Measurements from ENCODE around the gene ITCH.
"Not testable (repeated sequence)": the region's sequence is repeated elsewhere in the genome, so short reads cannot be mapped to it uniquely, and the experiment has no call there.

Gene ITCH

GRCh38 chr20:34362502-34363061 is 491 bp upstream of the ITCH start:
- H3K4me1 Mint-ChIP-seq, result peaks cover 40% of the 10 kb centered on the region
- H3K9me3 Mint-ChIP-seq, result no peaks in the 10 kb centered on the region
- H3K27ac Mint-ChIP-seq, result peak overlapping the region; percentile 100
- H3K27me3 Mint-ChIP-seq, result no peaks in the 10 kb centered on the region
- H3K4me3 Mint-ChIP-seq, result peak overlapping the region; percentile 100
- DNase-seq (no peak), ATAC-seq (no peak)
- H3K36me3 Mint-ChIP-seq (ENCODE audit: low read depth), result peaks cover 19% of the 10 kb centered on the region

DNA sequence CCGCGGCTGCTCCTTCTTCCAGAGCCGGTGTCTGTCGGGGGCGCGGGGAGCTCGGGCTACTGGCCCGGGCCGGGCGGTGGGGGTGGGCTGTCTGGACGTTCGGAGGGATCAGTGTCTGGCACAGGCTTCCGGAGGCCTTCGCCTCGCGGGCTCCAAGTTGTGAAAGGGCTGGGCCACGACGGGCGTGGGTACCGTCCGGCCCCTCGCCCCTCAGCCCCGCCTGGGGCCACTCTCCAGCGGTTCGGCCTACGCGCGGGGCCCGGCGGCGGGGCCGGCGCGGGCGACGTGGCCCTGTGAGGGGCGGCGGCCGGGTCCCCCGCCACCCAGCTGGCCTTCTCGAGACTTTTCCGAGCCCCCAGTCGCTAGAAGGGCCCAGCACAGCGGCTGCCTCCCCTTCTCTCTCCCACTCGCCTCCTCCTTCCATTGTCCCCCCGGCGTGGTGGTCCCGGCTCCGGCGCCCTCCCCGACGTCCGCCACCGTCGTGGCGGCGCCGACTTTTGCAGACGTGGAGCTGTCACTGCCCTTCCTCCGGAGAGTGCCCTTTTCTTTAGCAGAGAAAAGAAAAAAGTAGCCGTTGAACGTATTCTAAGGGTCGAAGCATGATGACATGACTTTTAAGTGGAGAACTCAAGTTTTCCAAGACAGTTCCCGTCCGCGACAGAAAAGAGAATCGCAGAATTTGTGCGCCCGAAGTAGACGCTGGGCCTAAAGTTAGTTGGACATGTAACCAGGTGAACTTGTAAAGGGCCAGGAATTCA is 571 bp downstream of the ITCH start:
- no peaks in the 10 kb centered on the region for H3K27me3 Mint-ChIP-seq
- H3K9me3 Mint-ChIP-seq, result no peaks in the 10 kb centered on the region
- DNase-seq (peak; percentile 44), ATAC-seq (peak; percentile 52)
- H3K4me3 Mint-ChIP-seq, result peak overlapping the region; percentile 100
- peaks cover 23% of the 10 kb centered on the region for H3K36me3 Mint-ChIP-seq (ENCODE audit: low read depth)
- peaks cover 49% of the 10 kb centered on the region for H3K4me1 Mint-ChIP-seq
- peak overlapping the region; percentile 100 for H3K27ac Mint-ChIP-seq

DNA sequence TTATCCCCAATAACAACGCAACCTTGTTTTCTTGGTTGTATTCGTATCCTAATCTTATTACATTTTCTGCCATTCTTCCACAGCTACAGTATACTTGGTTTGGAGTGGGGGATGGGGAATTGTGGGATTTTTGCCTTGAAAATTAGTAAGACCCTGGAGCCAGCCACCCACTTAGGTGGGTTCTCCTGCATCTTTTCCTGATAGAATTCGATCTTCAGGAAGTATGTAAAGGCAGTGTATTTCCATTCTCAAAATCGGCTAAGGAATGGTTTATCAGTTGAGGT is 1.1 kb downstream of the ITCH start:
- H3K27me3 Mint-ChIP-seq, result no peaks in the 10 kb centered on the region
- DNase-seq, result no peak
- H3K27ac Mint-ChIP-seq, result peak overlapping the region; percentile 88
- H3K4me3 Mint-ChIP-seq, result peak overlapping the region; percentile 100
- no peak for ATAC-seq
- H3K9me3 Mint-ChIP-seq, result no peaks in the 10 kb centered on the region
- peaks cover 55% of the 10 kb centered on the region for H3K4me1 Mint-ChIP-seq
- peaks cover 28% of the 10 kb centered on the region for H3K36me3 Mint-ChIP-seq (ENCODE audit: low read depth)

DNA sequence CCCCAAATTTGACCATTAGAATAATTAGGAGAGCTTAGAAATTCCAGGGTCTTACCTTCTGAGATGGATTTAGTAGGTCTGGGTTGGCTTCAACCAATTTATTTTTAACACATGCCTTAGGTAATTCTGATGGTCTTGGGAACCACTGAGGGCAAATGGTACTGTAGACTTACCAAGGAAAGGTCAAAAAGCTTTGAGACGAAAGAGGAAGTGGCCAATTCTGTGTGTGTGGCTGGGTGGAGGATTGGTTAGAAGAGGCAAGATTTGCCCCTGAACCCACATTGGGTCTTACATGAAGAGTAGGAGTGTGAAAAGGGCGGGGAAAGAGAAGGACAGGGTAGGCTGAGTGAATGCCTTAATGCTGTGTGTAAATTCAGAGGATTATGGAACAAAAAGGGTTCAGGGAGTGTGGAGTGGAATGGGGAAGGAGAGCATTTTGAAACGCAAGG is 2.7 kb downstream of the ITCH start:
- Mint-ChIP-seq H3K9me3 (no peaks in the 10 kb centered on the region), H3K27ac (peak overlapping the region; percentile 61), H3K27me3 (no peaks in the 10 kb centered on the region), H3K4me1 (peaks cover 65% of the 10 kb centered on the region), H3K36me3 (ENCODE audit: low read depth) (peaks cover 41% of the 10 kb centered on the region), H3K4me3 (peak overlapping the region; percentile 45)
- peak; percentile 35 for DNase-seq
- ATAC-seq, result peak; percentile 70

- Mint-ChIP-seq H3K36me3 (ENCODE audit: low read depth) (peaks cover 45% of the 10 kb centered on the region), H3K27ac (no peak overlapping the region), H3K27me3 (no peaks in the 10 kb centered on the region), H3K4me1 (peaks cover 65% of the 10 kb centered on the region), H3K4me3 (no peak overlapping the region), H3K9me3 (no peaks in the 10 kb centered on the region)
- no peak for DNase-seq
- no peak for ATAC-seq
Observed at GRCh38 chr20:34367155-34367554, 4.1 kb downstream of the ITCH start.

- ATAC-seq, result not testable (repeated sequence)
Observed at GRCh38 chr20:34367911-34368310, 4.8 kb downstream of the ITCH start.

GRCh38 chr20:34368547-34368946 is 5.5 kb downstream of the ITCH start:
- no peak for DNase-seq
- Mint-ChIP-seq H3K27ac (peak overlapping the region; percentile 56), H3K9me3 (no peaks in the 10 kb centered on the region), H3K4me1 (peaks cover 55% of the 10 kb centered on the region), H3K27me3 (no peaks in the 10 kb centered on the region), H3K36me3 (ENCODE audit: low read depth) (peaks cover 43% of the 10 kb centered on the region), H3K4me3 (no peak overlapping the region)
- ATAC-seq, result no peak

More at GRCh38 chr20:34367911-34368310, 4.8 kb downstream of the ITCH start:
- Mint-ChIP-seq H3K4me1 (peaks cover 59% of the 10 kb centered on the region), H3K36me3 (ENCODE audit: low read depth) (peaks cover 45% of the 10 kb centered on the region)
- H3K9me3 Mint-ChIP-seq, H3K27ac Mint-ChIP-seq, H3K27me3 Mint-ChIP-seq, DNase-seq, H3K4me3 Mint-ChIP-seq: not testable (repeated sequence)

DNA sequence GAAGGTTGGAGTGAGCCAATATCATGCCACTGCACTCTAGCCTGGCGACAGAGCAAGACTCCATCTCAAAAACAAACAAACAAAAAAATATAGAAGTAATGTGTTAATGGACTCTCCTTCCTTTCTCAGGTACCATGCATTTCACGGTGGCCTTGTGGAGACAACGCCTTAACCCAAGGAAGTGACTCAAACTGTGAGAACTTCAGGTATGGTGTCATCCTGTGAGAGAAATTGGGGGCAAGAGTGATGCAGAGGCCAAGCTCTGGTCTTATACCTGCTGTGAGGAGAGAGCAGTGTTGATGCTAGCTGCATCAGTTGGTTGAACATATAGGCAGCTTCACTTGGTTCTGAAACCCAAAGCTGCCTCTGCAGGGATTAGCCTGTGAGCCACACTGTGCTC is 6.2 kb downstream of the ITCH start:
- peaks cover 53% of the 10 kb centered on the region for H3K4me1 Mint-ChIP-seq
- peak; percentile 60 for ATAC-seq
- H3K36me3 Mint-ChIP-seq (ENCODE audit: low read depth), result peaks cover 47% of the 10 kb centered on the region
- H3K27me3 Mint-ChIP-seq, result no peaks in the 10 kb centered on the region
- DNase-seq, result no peak
- peak overlapping the region; percentile 56 for H3K27ac Mint-ChIP-seq
- H3K9me3 Mint-ChIP-seq, result no peaks in the 10 kb centered on the region
- H3K4me3 Mint-ChIP-seq, result no peak overlapping the region

DNA sequence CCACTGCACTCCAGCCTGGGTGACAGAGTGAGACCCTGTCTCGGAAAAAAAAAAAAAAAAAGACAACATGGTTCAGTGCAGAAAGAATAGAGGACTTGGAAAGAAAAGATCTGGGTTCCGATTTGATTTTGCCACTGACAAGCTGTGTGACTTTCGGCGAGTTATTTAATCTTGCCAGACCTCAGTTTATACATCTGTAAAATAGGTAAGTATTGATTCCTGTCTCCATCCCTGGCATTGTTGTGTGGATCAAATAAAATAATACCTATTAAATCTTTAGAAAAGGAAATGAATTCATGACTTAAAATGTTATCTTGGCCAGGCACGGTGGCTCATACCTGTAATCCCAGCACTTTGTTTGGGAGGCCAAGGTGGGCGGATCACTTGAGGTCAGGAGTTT is 7.0 kb downstream of the ITCH start:
- Mint-ChIP-seq H3K4me3 (no peak overlapping the region), H3K27ac (no peak overlapping the region), H3K4me1 (peaks cover 53% of the 10 kb centered on the region), H3K27me3 (no peaks in the 10 kb centered on the region), H3K36me3 (ENCODE audit: low read depth) (peaks cover 48% of the 10 kb centered on the region), H3K9me3 (no peaks in the 10 kb centered on the region)
- ATAC-seq (no peak), DNase-seq (no peak)

- ATAC-seq, result no peak
- no peaks in the 10 kb centered on the region for H3K9me3 Mint-ChIP-seq
- no peak for DNase-seq
- peaks cover 41% of the 10 kb centered on the region for H3K36me3 Mint-ChIP-seq (ENCODE audit: low read depth)
- H3K27ac Mint-ChIP-seq, result no peak overlapping the region
- no peak overlapping the region for H3K4me3 Mint-ChIP-seq
- no peaks in the 10 kb centered on the region for H3K27me3 Mint-ChIP-seq
- H3K4me1 Mint-ChIP-seq, result peaks cover 44% of the 10 kb centered on the region
Observed at GRCh38 chr20:34373445-34373844, 10.4 kb downstream of the ITCH start.

DNA sequence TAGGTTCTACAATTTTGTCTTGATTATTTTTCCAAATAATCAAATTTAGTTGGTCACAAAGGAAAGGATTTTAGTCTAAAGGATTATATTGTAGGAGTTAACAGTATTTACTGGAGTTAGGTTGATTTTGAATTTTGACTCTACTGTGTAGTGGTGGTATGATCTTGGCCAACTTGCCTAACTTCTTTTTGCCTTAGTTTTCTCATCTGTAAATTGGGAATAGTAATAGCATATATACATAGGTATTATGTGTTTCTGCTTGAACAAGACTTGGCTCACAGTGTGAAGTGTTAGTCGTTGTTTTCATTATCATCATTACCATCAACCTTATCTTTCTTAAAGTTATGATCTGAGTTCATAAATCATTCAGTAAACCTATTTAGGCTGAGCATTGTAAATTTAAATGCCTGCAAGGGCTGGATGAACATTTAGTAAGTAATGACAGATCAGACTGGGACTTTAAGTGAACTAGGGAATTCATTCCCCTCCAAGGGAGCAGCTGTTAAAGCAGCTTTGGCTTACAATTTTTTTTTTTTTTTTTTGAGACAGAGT is 11.2 kb downstream of the ITCH start:
- Mint-ChIP-seq H3K4me1 (peaks cover 37% of the 10 kb centered on the region), H3K4me3 (no peak overlapping the region), H3K36me3 (ENCODE audit: low read depth) (peaks cover 37% of the 10 kb centered on the region), H3K27me3 (no peaks in the 10 kb centered on the region), H3K27ac (no peak overlapping the region), H3K9me3 (no peaks in the 10 kb centered on the region)
- DNase-seq, result no peak
- no peak for ATAC-seq

GRCh38 chr20:34375977-34376430 is 12.9 kb downstream of the ITCH start:
- H3K27ac Mint-ChIP-seq, result no peak overlapping the region
- H3K4me3 Mint-ChIP-seq, result no peak overlapping the region
- H3K36me3 Mint-ChIP-seq (ENCODE audit: low read depth), result peaks cover 32% of the 10 kb centered on the region
- H3K4me1 Mint-ChIP-seq, result peaks cover 30% of the 10 kb centered on the region
- H3K27me3 Mint-ChIP-seq, result no peaks in the 10 kb centered on the region
- H3K9me3 Mint-ChIP-seq, result no peaks in the 10 kb centered on the region
- no peak for ATAC-seq
- no peak for DNase-seq

GRCh38 chr20:34377072-34377847 is 14.2 kb downstream of the ITCH start:
- DNase-seq (no peak), ATAC-seq (peak; percentile 79)
- H3K36me3 Mint-ChIP-seq (ENCODE audit: low read depth), result peaks cover 28% of the 10 kb centered on the region
- H3K4me1 Mint-ChIP-seq, result peaks cover 32% of the 10 kb centered on the region
- H3K9me3 Mint-ChIP-seq, result no peaks in the 10 kb centered on the region
- H3K27me3 Mint-ChIP-seq, result no peaks in the 10 kb centered on the region
- peak overlapping the region; percentile 11 for H3K4me3 Mint-ChIP-seq
- no peak overlapping the region for H3K27ac Mint-ChIP-seq

DNA sequence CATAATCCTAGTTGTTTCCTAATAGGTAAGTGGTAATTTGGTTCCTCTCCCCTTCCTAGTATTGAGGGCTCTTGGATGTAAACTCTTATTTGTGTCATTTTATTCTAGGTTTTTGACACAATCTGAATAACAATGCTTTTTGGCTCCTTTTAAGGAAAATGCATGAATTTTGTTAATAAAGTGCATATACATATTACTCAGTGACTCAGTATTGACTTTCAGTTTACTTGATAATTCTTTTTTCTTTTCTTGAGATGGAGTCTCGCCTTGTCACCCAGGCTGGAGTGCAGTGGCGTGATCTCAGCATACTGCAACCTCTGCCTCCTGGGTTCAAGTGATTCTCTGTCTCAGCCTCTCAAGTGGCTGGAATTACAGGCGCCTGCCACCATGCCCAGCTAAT is 19.1 kb downstream of the ITCH start:
- Mint-ChIP-seq H3K36me3 (ENCODE audit: low read depth) (peaks cover 15% of the 10 kb centered on the region), H3K27me3 (no peaks in the 10 kb centered on the region), H3K27ac (no peak overlapping the region), H3K4me1 (peaks cover 28% of the 10 kb centered on the region), H3K4me3 (no peak overlapping the region), H3K9me3 (no peaks in the 10 kb centered on the region)
- no peak for ATAC-seq
- DNase-seq, result no peak
